Measurements from ENCODE around the gene DNAJC30. TPM values are rescaled to one million over a fixed set of nuclear protein-coding genes. Genes with fewer than 3 reads are reported as not detected.
"Not testable (repeated sequence)": the region's sequence is repeated elsewhere in the genome, so short reads cannot be mapped to it uniquely, and the experiment has no call there.

Gene DNAJC30
- total RNA-seq, 1 donor from 2014 or later = 9.5 TPM

- Mint-ChIP-seq H3K4me3 (ENCODE audit: unreplicated experiment) (peak overlapping the region; percentile 98), H3K4me1 (ENCODE audit: low read depth) (peaks cover 33% of the 10 kb centered on the region), H3K27ac (ENCODE audit: unreplicated experiment) (peak overlapping the region; percentile 57), H3K36me3 (ENCODE audit: low read depth) (peaks cover 11% of the 10 kb centered on the region), H3K27me3 (ENCODE audit: low read depth) (no peaks in the 10 kb centered on the region), H3K9me3 (ENCODE audit: low read depth) (no peaks in the 10 kb centered on the region)
- DNase-seq (ENCODE audit: low spot score) = no peak
- no peak for TF ChIP-seq CTCF (IDR thresholded peaks at IDR 0.05)
Observed at GRCh38 chr7:73681031-73681430, 2.2 kb downstream of the DNAJC30 start.

- H3K9me3 Mint-ChIP-seq (ENCODE audit: low read depth) = no peaks in the 10 kb centered on the region
- H3K27ac Mint-ChIP-seq (ENCODE audit: unreplicated experiment) = no peak overlapping the region
- no peak overlapping the region for H3K4me3 Mint-ChIP-seq (ENCODE audit: unreplicated experiment)
- no peak for TF ChIP-seq CTCF (IDR thresholded peaks at IDR 0.05)
- no peaks in the 10 kb centered on the region for H3K27me3 Mint-ChIP-seq (ENCODE audit: low read depth)
- DNase-seq (ENCODE audit: low spot score) = no peak
- H3K4me1 Mint-ChIP-seq (ENCODE audit: low read depth) = peaks cover 32% of the 10 kb centered on the region
- peaks cover 11% of the 10 kb centered on the region for H3K36me3 Mint-ChIP-seq (ENCODE audit: low read depth)
Observed at GRCh38 chr7:73680501-73680900, 2.8 kb downstream of the DNAJC30 start.

- Mint-ChIP-seq H3K4me1 (ENCODE audit: low read depth) (peaks cover 32% of the 10 kb centered on the region), H3K36me3 (ENCODE audit: low read depth) (peaks cover 11% of the 10 kb centered on the region), H3K27ac (ENCODE audit: unreplicated experiment) (no peak overlapping the region), H3K9me3 (ENCODE audit: low read depth) (no peaks in the 10 kb centered on the region), H3K4me3 (ENCODE audit: unreplicated experiment) (no peak overlapping the region), H3K27me3 (ENCODE audit: low read depth) (no peaks in the 10 kb centered on the region)
- no peak for TF ChIP-seq CTCF (IDR thresholded peaks at IDR 0.05)
- no peak for DNase-seq (ENCODE audit: low spot score)
Observed at GRCh38 chr7:73679709-73680108, 3.5 kb downstream of the DNAJC30 start.

- no peak for TF ChIP-seq CTCF (IDR thresholded peaks at IDR 0.05)
- Mint-ChIP-seq H3K4me3 (ENCODE audit: unreplicated experiment) (no peak overlapping the region), H3K4me1 (ENCODE audit: low read depth) (peaks cover 29% of the 10 kb centered on the region), H3K27me3 (ENCODE audit: low read depth) (no peaks in the 10 kb centered on the region), H3K27ac (ENCODE audit: unreplicated experiment) (no peak overlapping the region), H3K9me3 (ENCODE audit: low read depth) (no peaks in the 10 kb centered on the region), H3K36me3 (ENCODE audit: low read depth) (peaks cover 11% of the 10 kb centered on the region)
- no peak for DNase-seq (ENCODE audit: low spot score)
Observed at GRCh38 chr7:73678862-73679261, 4.4 kb downstream of the DNAJC30 start.

- peaks cover 15% of the 10 kb centered on the region for H3K4me1 Mint-ChIP-seq (ENCODE audit: low read depth)
- not testable (repeated sequence) for H3K27ac Mint-ChIP-seq (ENCODE audit: unreplicated experiment); H3K27me3 Mint-ChIP-seq (ENCODE audit: low read depth); H3K4me3 Mint-ChIP-seq (ENCODE audit: unreplicated experiment); H3K9me3 Mint-ChIP-seq (ENCODE audit: low read depth); DNase-seq (ENCODE audit: low spot score)
- H3K36me3 Mint-ChIP-seq (ENCODE audit: low read depth) = peaks cover 11% of the 10 kb centered on the region
Observed at GRCh38 chr7:73676062-73676461, 7.2 kb downstream of the DNAJC30 start.

- Mint-ChIP-seq H3K27me3 (ENCODE audit: low read depth) (no peaks in the 10 kb centered on the region), H3K4me3 (ENCODE audit: unreplicated experiment) (no peak overlapping the region), H3K27ac (ENCODE audit: unreplicated experiment) (no peak overlapping the region), H3K9me3 (ENCODE audit: low read depth) (no peaks in the 10 kb centered on the region), H3K36me3 (ENCODE audit: low read depth) (peaks cover 9% of the 10 kb centered on the region), H3K4me1 (ENCODE audit: low read depth) (peaks cover 4% of the 10 kb centered on the region)
- no peak for DNase-seq (ENCODE audit: low spot score)
- TF ChIP-seq CTCF (IDR thresholded peaks at IDR 0.05) = no peak
Observed at GRCh38 chr7:73674468-73675124, 8.7 kb downstream of the DNAJC30 start.
